ENCODE results near the gene TSHZ3.

DNA sequence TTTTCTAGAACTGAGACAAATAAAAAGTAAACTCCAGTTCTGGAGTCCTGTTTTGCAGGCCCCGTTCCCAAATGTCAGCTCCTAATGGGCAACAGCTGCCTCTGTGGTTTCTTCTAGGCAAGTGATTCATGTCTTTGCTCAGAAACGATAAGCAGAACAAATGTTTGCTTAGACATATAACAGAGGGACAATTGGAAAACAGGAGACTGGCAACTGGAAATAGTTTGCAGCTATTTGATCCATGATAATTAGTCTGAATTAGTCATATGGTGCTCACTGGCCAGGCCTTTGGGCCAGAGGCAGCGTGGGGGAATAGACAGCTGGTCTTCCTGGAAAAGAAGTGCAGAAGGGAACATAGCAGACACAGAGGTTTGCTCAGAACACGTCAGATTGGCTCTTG is 29.2 kb upstream of the TSHZ3 start:
- TF ChIP-seq, protein P1, sequence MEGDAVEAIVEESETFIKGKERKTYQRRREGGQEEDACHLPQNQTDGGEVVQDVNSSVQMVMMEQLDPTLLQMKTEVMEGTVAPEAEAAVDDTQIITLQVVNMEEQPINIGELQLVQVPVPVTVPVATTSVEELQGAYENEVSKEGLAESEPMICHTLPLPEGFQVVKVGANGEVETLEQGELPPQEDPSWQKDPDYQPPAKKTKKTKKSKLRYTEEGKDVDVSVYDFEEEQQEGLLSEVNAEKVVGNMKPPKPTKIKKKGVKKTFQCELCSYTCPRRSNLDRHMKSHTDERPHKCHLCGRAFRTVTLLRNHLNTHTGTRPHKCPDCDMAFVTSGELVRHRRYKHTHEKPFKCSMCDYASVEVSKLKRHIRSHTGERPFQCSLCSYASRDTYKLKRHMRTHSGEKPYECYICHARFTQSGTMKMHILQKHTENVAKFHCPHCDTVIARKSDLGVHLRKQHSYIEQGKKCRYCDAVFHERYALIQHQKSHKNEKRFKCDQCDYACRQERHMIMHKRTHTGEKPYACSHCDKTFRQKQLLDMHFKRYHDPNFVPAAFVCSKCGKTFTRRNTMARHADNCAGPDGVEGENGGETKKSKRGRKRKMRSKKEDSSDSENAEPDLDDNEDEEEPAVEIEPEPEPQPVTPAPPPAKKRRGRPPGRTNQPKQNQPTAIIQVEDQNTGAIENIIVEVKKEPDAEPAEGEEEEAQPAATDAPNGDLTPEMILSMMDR (conservative IDR thresholded peaks at IDR 0.05; ENCODE audit: low read length) = no peak
- no peak for TF ChIP-seq EZH2phosphoT487 (IDR thresholded peaks at IDR 0.05; ENCODE audit: borderline replicate concordance)

Data from Loucy (cell line).